ENCODE measurements around the gene ATP10A. TPM values are rescaled to one million over a fixed set of nuclear protein-coding genes. Genes with fewer than 3 reads are reported as not detected.

Gene ATP10A
- total RNA-seq, 1 donor from 2014 or later: 6.5 TPM

- DNase-seq: no peak
Observed at GRCh38 chr15:25716414-25717126, 146.6 kb downstream of the ATP10A start.

DNA sequence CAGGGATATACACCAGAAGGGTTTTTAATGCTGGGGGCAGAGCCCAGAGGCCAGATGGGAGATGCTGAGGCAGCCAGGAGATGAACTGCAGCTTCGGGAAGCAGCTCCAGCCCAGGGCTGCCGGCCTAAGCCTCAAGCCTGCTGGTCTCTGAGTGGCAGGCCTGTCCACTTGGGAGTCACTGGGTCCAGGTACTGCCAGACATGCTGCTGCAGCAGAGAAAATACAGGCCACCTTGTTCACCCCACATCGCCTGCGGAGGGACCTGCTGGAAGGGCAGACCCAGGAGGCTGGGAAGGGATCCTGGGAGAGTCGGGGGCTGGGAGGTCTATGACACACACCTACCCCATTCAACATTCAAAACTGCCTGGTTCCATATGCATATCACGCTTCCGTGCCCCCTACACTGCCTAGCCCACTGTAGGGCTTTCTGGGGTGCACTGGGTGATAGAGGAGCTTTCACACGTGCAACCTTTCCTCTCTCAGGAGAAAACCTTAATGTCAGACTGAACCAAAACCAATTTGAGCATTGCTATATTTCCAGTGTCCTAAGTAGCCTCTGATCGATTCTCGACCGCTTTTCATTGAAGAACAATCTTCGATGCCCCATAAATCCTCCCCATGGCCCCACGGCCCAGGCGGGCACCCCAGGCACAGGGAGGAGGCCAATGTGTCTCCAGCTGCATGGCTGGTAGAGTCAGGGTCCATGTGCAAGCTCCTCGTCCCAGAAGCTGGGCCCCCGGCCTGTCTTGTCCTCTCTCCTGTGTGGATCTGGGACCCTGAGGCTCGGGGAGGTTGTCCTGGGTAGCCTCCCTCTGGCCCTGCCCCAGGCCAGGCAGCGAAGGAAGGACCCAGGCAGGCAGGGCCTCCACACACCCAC lies 147.4 kb downstream of the ATP10A start:
- DNase-seq: no peak

- DNase-seq: no peak
Observed at GRCh38 chr15:25714538-25714840, 148.6 kb downstream of the ATP10A start.

- DNase-seq: no peak
Observed at GRCh38 chr15:25713736-25714537, 149.2 kb downstream of the ATP10A start.

DNA sequence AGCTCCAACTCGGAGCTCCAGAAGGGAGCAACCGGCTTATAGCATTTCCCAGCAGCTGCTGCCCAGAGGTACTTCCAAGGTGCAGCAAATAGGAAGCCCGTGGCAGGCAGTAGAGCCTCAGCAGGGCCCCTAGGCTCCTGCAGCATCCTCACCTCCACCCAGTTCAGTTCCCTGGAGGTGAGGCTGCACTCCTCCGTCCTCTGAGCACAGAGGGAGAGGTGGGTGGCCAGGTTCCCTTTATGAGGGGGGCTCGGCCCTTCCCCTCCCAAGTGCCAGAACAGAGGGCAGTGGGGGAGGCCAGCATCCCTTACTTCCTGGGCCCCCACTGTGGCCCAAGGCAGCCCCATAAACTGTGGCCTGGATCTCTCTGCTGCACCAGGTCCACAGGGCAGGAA lies 150.2 kb downstream of the ATP10A start:
- DNase-seq: no peak

GRCh38 chr15:25712192-25712960 lies 150.8 kb downstream of the ATP10A start:
- no peak for DNase-seq

DNA sequence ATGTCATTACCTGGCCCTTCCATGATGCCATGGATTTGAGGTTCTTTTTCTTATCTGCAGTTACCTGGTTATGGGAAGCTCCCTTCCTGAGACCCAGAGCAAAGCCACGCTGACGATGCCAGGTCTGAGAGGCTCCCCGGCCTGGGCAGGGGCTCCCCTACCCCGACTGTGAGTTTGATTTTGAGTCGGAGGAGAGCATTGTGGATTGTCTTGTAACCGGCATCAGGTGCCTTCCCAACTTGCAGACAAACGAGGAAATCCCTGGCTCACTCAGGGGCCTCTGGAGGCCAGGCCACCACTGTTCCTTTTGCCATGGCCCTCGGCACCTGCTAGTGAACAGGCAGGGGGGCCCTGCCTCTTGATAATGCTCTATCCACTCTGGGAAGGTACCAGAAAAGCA lies 151.4 kb downstream of the ATP10A start:
- DNase-seq: no peak

- DNase-seq: no peak
Observed at GRCh38 chr15:25711164-25711563, 152.0 kb downstream of the ATP10A start.

DNA sequence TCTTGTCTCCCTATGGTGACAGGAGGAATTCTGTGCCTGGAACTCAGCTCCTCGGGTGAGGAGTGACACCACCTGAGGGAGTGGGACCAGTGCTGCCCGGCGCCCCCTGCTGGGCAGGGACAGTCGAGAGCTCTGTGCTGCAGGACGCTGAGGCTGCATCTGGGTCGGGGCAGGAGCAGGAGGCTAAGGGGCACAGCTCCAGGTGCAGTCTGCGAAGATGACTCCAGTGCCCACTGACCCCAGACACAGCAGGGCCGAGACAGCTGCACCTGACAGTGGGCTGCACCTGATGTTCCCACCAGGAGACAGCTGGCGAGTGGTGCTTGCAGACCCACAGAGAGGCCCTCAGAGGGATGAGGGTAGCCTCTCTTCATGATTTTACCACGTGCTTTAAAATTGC lies 152.9 kb downstream of the ATP10A start:
- peak; percentile 32 for DNase-seq

GRCh38 chr15:25709437-25710159 lies 153.5 kb downstream of the ATP10A start:
- DNase-seq: no peak

- DNase-seq: no peak
Observed at GRCh38 chr15:25708391-25708790, 154.7 kb downstream of the ATP10A start.

DNA sequence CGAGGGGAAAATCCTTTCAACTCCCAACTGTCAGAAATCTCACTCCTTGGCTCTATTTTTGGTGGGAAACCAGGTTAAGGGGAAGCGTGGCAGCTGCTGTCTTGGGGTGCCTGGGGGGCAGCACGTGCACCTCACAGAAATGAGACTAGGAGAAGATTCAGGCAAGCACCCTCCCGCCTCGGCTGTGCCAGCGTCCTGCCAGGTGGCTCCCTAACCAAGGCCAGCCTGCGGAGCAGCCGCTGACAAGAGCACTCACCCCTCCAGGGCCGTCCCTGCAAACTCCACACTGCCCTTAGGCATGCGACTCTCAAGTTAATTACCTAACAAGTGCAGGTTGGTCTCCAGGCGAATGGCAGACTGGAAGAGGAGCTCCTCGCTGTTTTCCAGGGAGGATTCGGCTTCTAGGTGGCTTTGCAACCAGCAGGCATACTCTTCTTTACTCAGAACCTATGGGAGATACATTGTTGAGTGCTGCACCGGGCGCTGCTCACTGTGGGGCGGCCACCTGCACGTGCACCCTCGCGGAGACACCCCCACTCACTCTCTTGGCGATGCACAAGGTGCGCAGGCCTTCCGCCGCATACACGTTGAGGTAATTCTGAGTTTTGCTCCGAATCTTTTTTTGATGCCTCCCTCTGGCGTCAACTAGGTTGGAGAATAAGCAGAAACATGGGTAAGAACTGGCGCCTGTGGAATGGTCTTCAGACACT lies 155.3 kb downstream of the ATP10A start:
- DNase-seq: no peak

DNA sequence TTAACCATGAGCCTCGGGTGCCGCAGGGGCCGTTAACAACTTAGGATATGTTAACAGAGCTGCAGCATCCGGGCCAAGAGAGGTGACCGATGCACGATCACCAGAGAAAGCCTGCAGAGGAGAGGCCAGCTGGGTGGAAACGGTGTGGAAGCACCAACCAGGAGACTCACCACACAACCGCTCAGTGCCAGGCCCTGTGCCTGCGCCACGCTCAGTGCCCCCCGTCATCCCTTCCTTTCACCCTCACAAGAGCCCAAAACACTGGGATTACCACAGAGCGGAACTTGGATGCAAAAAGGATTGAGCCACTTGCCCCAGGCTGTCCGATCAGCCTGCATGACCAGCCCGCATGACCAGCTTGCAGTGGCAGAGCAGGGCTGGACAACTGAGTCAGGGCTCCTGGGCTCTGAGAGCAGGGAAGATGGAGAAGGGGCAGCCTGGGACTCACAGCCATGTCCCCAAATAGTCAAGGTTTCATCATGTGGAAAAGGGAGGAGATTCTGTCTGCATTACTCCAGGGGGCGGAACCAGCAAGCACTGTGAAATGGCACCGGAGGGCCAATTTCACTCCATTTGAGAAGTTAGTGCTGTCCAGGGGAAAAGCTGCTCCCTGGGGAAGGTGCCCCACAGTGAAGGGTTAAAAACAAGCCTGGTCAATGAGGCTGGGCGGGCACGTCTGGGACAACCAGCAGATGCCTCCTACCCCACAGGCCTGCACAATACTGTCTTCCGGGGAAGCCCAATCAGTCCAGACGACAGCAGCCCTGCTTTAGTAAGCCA lies 156.8 kb downstream of the ATP10A start:
- no peak for DNase-seq

DNA sequence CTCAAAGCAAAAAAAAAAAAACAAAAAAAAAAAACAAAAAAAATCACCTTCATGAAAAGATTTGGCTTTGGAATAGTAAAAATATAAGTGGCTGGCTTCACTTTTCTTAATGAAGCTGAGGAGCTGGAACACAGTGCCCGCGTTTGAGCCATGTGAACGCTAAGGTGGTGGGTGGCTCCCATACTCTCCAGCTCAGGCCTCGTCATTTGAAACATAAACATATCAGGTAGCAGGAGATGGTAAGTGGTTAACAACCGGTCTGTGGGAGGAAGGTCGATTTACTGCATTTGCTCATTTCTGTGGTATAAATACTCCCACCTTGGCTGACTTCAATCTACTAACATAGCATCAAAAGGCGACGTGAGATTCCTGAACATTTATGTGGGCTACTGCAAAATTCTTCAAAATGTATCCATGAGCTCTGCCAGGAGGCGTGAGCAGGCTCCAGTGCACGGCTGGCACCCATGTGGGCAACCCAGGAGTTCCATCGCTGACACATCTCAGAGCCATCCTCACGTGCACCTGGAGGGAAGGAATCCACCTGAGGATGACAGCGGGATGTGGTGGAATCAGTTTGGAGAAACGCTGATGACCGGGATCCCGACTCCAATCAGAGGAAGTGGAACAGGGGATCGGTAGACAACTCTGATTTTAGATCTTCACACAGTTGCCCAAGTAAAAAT lies 157.6 kb downstream of the ATP10A start:
- no peak for DNase-seq

DNA sequence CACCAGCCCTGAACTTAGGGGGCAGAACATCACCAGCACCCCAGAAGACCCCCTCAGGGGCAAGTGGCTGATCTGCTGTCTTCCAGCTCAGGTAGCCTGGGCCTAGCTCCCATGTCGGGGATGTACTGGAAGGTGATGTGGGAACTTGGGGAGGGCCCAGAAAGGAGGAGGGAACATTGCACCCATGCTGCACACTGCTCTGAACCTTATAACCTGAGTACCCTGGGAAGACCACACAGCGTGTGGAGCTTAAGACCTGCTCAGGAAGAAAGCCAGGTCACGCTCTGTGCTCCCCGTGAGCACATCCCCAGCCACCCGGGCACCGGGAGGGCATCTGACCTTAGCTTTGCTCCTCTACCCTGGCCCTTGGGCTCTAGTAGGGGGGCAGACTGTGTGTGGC lies 159.4 kb downstream of the ATP10A start:
- no peak for DNase-seq

DNA sequence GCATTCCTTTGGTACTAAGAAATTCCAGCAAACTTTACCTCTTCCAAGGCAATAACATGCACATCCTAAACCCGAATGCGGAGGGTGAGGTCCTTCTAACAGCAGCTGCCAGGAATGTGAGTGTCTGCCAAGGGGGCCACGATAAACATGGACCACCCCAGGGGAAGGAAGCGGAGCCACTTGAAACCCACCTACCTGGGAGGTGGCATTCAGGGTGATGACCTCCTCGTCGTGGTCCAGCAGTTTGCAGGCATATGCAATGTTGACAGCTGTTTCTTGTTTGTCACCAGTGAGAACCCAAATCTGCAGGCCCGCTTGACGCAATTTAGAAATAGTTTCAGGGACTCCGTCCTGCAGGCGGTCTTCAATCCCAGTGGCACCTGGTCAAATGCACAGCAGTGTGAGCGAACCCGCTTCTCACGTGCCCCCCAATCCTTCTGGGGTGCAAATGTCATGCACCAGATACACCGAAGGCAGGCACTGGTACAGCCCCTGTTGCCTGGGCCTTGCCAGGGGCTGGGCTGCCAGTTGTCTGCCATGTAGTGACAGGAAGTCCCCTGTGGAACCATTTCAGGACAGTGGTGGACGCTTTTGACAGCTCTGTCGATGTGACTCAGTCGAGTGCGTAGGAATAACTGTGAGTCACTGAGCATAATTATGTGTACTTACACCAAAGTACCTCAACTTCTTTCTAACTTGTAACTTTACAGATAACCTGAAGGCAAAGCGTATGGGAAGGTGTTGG lies 161.2 kb downstream of the ATP10A start:
- no peak for DNase-seq

DNA sequence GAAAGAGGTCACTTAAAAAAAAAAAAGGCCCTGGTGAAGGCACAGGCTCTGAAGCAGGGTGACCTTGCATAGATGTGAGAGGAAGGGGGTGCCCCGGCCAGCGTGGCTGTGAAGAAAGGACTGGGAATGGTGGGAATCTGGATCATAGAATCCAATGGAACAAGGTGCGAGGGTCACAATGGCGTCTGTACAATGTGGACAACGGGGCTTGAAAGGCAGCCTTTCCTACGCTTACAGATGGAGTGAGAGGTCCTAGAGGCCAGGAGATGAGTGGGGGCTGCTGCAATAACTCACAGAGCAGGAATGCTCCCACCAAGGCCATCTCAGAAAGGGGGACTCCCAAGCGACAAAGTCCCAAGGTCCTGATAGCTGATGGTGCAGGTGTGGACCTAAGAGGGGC lies 162.2 kb downstream of the ATP10A start:
- DNase-seq: no peak

GRCh38 chr15:25697586-25697985 lies 165.5 kb downstream of the ATP10A start:
- DNase-seq: no peak

Measured in tongue (tissue), 2 donors.